ENCODE results near the gene CD300H.

DNA sequence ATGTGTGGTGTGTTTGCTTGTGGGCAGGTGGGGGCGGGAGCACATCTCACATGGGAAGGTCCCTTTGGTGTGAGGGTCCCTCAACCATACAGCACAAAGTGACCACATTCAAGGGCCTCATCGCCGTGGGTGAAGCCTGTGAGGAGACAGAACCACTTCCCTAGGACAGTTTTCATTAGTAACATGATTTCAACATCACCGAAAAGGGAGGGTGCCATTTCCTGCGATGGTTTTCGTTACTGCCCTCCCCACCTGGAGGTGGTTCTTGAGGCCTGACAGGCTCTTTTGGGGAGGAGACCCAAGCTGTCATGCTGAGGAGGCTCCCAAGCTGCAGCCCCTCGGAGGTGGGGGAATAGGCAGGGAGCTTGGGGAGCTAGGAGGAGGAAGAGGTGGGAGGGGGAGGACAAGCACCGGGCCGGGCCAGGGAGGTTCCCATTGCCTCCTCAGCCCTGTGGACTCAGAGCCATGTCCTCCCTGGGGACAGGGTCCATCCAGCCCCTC is 45.6 kb downstream of the CD300H start:
- TF ChIP-seq, protein P1, sequence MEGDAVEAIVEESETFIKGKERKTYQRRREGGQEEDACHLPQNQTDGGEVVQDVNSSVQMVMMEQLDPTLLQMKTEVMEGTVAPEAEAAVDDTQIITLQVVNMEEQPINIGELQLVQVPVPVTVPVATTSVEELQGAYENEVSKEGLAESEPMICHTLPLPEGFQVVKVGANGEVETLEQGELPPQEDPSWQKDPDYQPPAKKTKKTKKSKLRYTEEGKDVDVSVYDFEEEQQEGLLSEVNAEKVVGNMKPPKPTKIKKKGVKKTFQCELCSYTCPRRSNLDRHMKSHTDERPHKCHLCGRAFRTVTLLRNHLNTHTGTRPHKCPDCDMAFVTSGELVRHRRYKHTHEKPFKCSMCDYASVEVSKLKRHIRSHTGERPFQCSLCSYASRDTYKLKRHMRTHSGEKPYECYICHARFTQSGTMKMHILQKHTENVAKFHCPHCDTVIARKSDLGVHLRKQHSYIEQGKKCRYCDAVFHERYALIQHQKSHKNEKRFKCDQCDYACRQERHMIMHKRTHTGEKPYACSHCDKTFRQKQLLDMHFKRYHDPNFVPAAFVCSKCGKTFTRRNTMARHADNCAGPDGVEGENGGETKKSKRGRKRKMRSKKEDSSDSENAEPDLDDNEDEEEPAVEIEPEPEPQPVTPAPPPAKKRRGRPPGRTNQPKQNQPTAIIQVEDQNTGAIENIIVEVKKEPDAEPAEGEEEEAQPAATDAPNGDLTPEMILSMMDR (IDR thresholded peaks at IDR 0.05), result no peak
- TF ChIP-seq POLR2AphosphoS5 (IDR thresholded peaks at IDR 0.05) (no peak), POLR2A (IDR thresholded peaks at IDR 0.05; ENCODE audit: low read depth) (no peak)
